Hepatocyte (in vitro differentiated cells): ENCODE measurements around the gene IP6K3. TPM values are rescaled to one million over a fixed set of nuclear protein-coding genes. Genes with fewer than 3 reads are reported as not detected.

Source experiments
- DNase-seq: peaks from one replicate; pipeline ENCODE4 v3.0.0-alpha.2; 2016; ENCODE audit warnings: low spot score
- H2AFZ ChIP-seq: fragments of 200-600 bp; sonication (generic); 2 replicates; pipeline ENCODE4 v1.6.0; 2016; ENCODE audit warnings: antibody characterized with exemption, mild to moderate bottlenecking
- H3K27ac ChIP-seq: fragments of 200-600 bp; sonication (generic); 2 replicates; pipeline ENCODE4 v1.5.1; 2016; ENCODE audit warnings: mild to moderate bottlenecking
- H3K27me3 ChIP-seq: fragments of 200-600 bp; sonication (generic); 2 replicates; pipeline ENCODE4 v1.6.1; 2016
- H3K36me3 ChIP-seq: fragments of 200-600 bp; sonication (generic); replicated peaks from 2 replicates; pipeline ENCODE4 v1.5.1; 2016; ENCODE audit warnings: low read depth; ENCODE audit not compliant: insufficient read depth
- H3K4me1 ChIP-seq: fragments of 200-600 bp; sonication (generic); 2 replicates; pipeline ENCODE4 v1.5.1; 2016; ENCODE audit warnings: mild to moderate bottlenecking, moderate library complexity; ENCODE audit not compliant: insufficient read depth
- H3K4me2 ChIP-seq: fragments of 200-600 bp; sonication (generic); 2 replicates; pipeline ENCODE4 v1.6.0; 2016
- H3K4me3 ChIP-seq: fragments of 200-600 bp; sonication (generic); 2 replicates; pipeline ENCODE4 v1.5.1; 2016; ENCODE audit warnings: mild to moderate bottlenecking
- H3K79me2 ChIP-seq: fragments of 200-600 bp; sonication (generic); 2 replicates; pipeline ENCODE4 v1.6.0; 2017; ENCODE audit warnings: mild to moderate bottlenecking
- H3K9me2 ChIP-seq: fragments of 200-600 bp; sonication (generic); replicated peaks from 2 replicates; pipeline ENCODE4 v1.6.0; 2017; ENCODE audit warnings: mild to moderate bottlenecking; ENCODE audit not compliant: insufficient read depth
- H3K9me3 ChIP-seq: fragments of 200-600 bp; sonication (generic); 2 replicates; pipeline ENCODE4 v1.5.1; 2016; ENCODE audit warnings: low read depth, mild to moderate bottlenecking
- H4K20me1 ChIP-seq: fragments of 200-600 bp; sonication (generic); 2 replicates; pipeline ENCODE4 v1.6.0; 2016; ENCODE audit warnings: mild to moderate bottlenecking; ENCODE audit not compliant: insufficient read depth, poor library complexity, severe bottlenecking
- CTCF ChIP-seq: fragments of 200-600 bp; sonication (generic); IDR thresholded peaks from 2 replicates; pipeline ENCODE4 v1.5.1; 2016; ENCODE audit warnings: antibody characterized with exemption, mild to moderate bottlenecking; ENCODE audit not compliant: poor library complexity
- EZH2 ChIP-seq: fragments of 200-600 bp; sonication (generic); IDR thresholded peaks from 2 replicates; pipeline ENCODE4 v1.6.1; 2016; ENCODE audit warnings: antibody characterized with exemption, mild to moderate bottlenecking, borderline replicate concordance
- EZH2phosphoT487 ChIP-seq: fragments of 200-600 bp; sonication (generic); IDR thresholded peaks from one replicate; pipeline ENCODE4 v1.6.1; 2018; ENCODE audit warnings: antibody characterized with exemption, mild to moderate bottlenecking, low read depth, moderate library complexity; ENCODE audit not compliant: unreplicated experiment, severe bottlenecking
- WGBS: methylation state at CpG from one replicate; pipeline ENCODE4 v1.1.6; 2016; ENCODE audit warnings: low lambda C conversion rate; ENCODE audit errors: missing lambda C conversion rate; 5-methylcytosine and 5-hydroxymethylcytosine counted together
- polyA plus RNA-seq: library from polyadenylated mRNA; unstranded; fragments of >200 nt; fragmentation: Nextera tagmentation; extraction: Ambion mirVana; gene quantifications from 2 replicates; pipeline ENCODE4 v1.2.1, GENCODE V29; 2016
- total RNA-seq: library from RNA; depleted of rRNA; stranded (reverse); fragments of >200 nt; gene quantifications from 2 replicates; pipeline ENCODE4 v1.2.3, GENCODE V29; 2014

Gene IP6K3
- total and polyA plus RNA-seq, 2 experiments from 2014 or later = 9.5 to 25.3 TPM

GRCh38 chr6:33739571-33739970 lies 7.1 kb downstream of the IP6K3 start:
- Histone ChIP-seq H3K27me3 (no peaks in the 10 kb centered on the region), H3K4me1 (peaks cover 33% of the 10 kb centered on the region), H3K4me2 (no peak overlapping the region), H2AFZ (no peak overlapping the region), H4K20me1 (no peaks in the 10 kb centered on the region), H3K9me3 (no peaks in the 10 kb centered on the region), H3K27ac (no peak overlapping the region), H3K36me3 (no peaks in the 10 kb centered on the region), H3K9me2 (no peaks in the 10 kb centered on the region), H3K4me3 (no peak overlapping the region), H3K79me2 (peaks cover 2% of the 10 kb centered on the region)
- 90% methylated on average over 5 of the region's 5 CpGs for WGBS
- TF ChIP-seq EZH2phosphoT487 (no peak), EZH2 (no peak), CTCF (no peak)
- no peak for DNase-seq

GRCh38 chr6:33738879-33739278 lies 7.8 kb downstream of the IP6K3 start:
- Histone ChIP-seq H3K27ac (no peak overlapping the region), H4K20me1 (no peaks in the 10 kb centered on the region), H3K36me3 (no peaks in the 10 kb centered on the region), H2AFZ (no peak overlapping the region), H3K9me2 (no peaks in the 10 kb centered on the region), H3K9me3 (no peaks in the 10 kb centered on the region), H3K4me1 (peaks cover 27% of the 10 kb centered on the region), H3K4me2 (no peak overlapping the region), H3K4me3 (no peak overlapping the region), H3K79me2 (peaks cover 2% of the 10 kb centered on the region), H3K27me3 (no peaks in the 10 kb centered on the region)
- no peak for DNase-seq
- WGBS = 87% methylated on average over 5 of the region's 5 CpGs
- TF ChIP-seq EZH2phosphoT487 (no peak), CTCF (no peak)

GRCh38 chr6:33738153-33738552 lies 8.6 kb downstream of the IP6K3 start:
- no peak for DNase-seq
- Histone ChIP-seq H4K20me1 (no peaks in the 10 kb centered on the region), H3K4me3 (no peak overlapping the region), H3K9me2 (no peaks in the 10 kb centered on the region), H3K27ac (no peak overlapping the region), H2AFZ (no peak overlapping the region), H3K9me3 (no peaks in the 10 kb centered on the region), H3K4me2 (no peak overlapping the region), H3K27me3 (no peaks in the 10 kb centered on the region), H3K79me2 (no peaks in the 10 kb centered on the region), H3K4me1 (peaks cover 22% of the 10 kb centered on the region), H3K36me3 (no peaks in the 10 kb centered on the region)
- 92% methylated on average over 9 of the region's 9 CpGs for WGBS
- TF ChIP-seq CTCF (no peak), EZH2phosphoT487 (no peak)
